GM18873 (cell line): Measurements from ENCODE around the gene CCND2.

Experiments
- ATAC-seq: cut with Tn5 transposase; IDR thresholded peaks from one replicate; pipeline ENCODE4 v1.9.1; 2021; ENCODE audit warnings: mild to moderate bottlenecking, moderate library complexity, moderate number of reproducible peaks; ENCODE audit not compliant: unreplicated experiment, low FRiP score

Gene CCND2

GRCh38 chr12:4289231-4289878, 15.8 kb downstream of the CCND2 start:
- no peak for ATAC-seq

GRCh38 chr12:4289998-4290790, 16.6 kb downstream of the CCND2 start:
- no peak for ATAC-seq

GRCh38 chr12:4292341-4293073, 18.9 kb downstream of the CCND2 start:
- no peak for ATAC-seq

DNA sequence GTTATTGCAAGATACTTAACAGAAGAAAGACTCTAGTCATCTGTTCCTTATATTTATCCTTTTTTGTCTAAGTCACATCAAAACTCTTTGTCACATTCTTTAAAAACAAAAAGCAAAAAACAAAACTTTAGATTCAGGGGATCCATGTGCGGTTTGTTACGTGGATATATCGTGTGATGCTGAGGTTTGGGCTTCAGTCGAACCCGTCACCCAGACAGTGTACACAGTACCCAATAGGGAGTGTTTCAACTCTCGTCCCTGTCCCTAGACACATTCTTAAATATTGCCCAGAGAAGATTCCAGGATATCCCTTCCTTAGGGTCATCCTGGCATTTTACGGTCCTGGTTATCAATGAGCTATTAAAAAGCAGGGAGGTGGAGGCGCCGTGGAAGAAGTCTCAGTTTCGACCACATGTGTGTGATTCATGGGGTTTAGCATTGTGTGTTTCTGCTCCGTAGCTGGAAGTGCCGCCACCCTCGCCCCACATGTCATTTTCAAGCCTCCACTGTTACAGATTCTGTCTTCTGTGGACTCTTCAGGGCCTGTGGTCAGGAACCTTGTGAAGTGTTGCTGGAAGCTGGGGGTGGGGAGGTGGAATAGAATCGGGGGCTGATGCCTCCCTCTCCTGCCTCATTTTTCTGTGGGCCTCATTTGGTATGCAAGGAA, 19.9 kb downstream of the CCND2 start:
- ATAC-seq, result no peak

- no peak for ATAC-seq
Observed at GRCh38 chr12:4293966-4294505, 20.5 kb downstream of the CCND2 start.

- ATAC-seq, result no peak
Observed at GRCh38 chr12:4296751-4297150, 23.2 kb downstream of the CCND2 start.

GRCh38 chr12:4297617-4298016, 24.1 kb downstream of the CCND2 start:
- no peak for ATAC-seq

DNA sequence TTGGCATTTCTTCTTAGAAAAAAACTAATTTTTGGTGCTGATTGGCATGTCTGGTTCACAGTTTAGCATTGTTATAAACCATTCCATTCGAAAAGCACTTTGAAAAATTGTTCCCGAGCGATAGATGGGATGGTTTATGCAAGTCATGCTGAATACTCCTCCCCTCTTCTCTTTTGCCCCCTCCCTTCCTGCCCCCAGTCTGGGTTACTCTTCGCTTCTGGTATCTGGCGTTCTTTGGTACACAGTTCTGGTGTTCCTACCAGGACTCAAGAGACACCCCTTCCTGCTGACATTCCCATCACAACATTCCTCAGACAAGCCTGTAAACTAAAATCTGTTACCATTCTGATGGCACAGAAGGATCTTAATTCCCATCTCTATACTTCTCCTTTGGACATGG, 27.3 kb downstream of the CCND2 start:
- no peak for ATAC-seq

DNA sequence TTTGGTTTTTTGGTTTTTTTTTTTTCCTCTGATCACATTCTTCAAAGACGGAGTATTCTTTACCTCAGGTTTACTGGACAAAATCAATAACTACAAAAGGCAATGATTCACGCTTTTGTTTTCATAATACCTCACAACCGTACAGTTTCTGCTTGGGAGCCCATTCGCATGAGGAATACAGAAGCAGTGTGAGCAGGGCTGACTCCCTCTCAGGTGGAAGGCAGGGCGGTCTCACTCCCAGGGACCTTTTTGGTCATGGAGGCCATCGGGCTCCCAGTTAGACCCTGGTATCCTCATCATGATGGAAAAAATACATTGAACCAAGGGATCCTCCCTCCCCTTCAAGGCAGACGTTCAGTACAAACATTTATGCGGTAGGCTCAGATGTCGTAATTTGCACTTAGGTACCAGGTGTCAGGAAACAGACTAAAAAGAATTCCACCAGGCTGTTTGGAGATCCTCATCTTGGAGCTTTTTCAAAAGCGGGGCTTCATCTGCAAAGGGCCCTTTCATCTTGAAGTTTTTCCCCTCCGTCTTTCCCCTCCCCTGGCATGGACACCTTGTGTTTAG, 28.5 kb downstream of the CCND2 start:
- ATAC-seq, result no peak

- no peak for ATAC-seq
Observed at GRCh38 chr12:4302881-4303280, 29.3 kb downstream of the CCND2 start.

- no peak for ATAC-seq
Observed at GRCh38 chr12:4303750-4304149, 30.2 kb downstream of the CCND2 start.

DNA sequence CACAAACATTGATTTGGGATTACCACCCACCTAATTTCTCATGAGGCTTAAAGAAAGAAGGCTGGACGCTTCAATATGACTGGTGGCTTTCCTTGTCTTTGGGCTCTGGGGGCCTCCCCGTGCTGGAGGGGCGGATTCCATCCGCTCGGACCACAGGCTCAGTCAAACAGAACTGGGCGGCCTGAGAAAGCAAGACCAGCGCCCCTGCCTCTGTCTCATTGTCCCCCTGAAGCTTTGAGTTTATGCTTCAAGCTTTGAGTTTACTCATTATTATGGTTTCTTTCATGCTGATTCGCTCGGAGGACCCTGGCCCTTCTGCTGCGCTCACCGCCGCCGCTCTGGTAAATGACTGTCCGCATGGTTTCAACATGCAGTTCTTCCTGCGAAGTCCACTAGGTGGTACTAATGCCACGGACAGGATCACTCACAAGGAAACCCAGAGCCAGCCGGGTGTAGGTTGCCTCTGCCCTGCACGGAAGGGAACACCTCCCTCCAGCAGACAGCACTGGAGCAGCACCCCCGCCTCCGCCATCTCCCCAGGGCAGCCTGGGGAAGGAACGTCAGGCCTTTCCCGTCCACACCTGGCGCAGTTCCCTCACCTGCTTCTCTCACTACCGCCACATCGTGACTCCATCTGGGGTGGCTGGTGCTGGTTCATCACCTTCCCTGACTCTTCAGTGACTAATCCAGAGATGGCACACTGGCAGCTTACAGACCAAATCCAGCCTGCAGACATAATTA, 34.2 kb downstream of the CCND2 start:
- no peak for ATAC-seq

GRCh38 chr12:4308334-4308950, 34.9 kb downstream of the CCND2 start:
- no peak for ATAC-seq

DNA sequence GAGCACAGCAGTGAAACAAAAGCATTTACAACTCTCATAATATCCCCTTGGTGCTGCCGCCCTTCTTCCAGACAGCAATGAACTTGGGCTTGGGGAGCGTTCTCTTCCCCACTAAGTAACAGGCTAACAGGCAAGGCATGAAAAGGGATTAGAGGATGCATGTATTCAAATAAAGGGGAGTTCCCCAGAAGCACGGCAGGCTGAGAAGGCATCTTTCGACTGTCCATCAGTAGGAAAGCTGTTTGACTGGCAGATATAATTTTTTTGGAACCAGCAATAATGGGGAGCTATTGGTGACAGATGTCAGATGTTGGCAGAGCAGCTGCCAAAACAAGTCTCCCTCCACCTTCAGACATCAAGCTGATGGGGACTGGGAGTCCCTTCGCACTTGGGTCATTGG, 38.2 kb downstream of the CCND2 start:
- no peak for ATAC-seq

GRCh38 chr12:4312251-4312650, 38.7 kb downstream of the CCND2 start:
- no peak for ATAC-seq

DNA sequence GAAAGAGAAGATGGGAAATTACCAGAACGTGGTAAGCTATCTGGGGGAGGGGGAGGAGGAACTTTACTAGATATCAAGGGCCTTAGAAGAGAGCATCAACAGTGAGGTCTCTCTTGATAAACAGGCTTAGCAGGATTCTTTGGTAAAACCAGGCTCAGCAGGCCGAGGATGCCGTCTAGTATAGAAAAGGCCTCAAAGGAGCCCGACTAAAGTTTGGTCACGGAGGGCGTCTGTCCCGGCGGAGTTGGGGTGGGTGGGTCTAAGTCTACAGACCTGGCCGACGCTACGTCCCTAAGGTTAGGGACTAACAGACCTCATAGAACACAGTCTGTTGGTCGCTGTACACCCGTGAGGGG, 46.9 kb downstream of the CCND2 start:
- no peak for ATAC-seq

- peak; percentile 88 for ATAC-seq
Observed at GRCh38 chr12:4320853-4321701, 47.5 kb downstream of the CCND2 start, which contains the start of gene TIGAR. Gene TIGAR, plus strand, starts transcription at chr12:4321213. Its CDS starts 59 bp downstream, at chr12:4321272.

GRCh38 chr12:4322726-4323125, 49.2 kb downstream of the CCND2 start:
- no peak for ATAC-seq
